Body of pancreas (tissue), 4 donors: Measurements from ENCODE around the gene HADH. TPM values are rescaled to one million over a fixed set of nuclear protein-coding genes. Genes with fewer than 3 reads are reported as not detected.
A peak's percentile ranks its signal among the peaks of the same experiment; 100 is the strongest.

Experiments used
- ATAC-seq: fragments of 150-250 bp; one replicate; pipeline ENCODE4 v1.9.1; 2016
- DNase-seq, 4 donors: peaks; one replicate each; pipeline ENCODE4 v3.0.0-alpha.2; 2019
- H3K27ac ChIP-seq, 4 donors: fragments of 200-600 bp; sonication (generic); 1 replicate in 3 of 4; 2 replicates in 1 of 4; pipeline versions ENCODE4 v1.5.1 to v1.6.1; 2016 to 2019; ENCODE audit warnings: mild to moderate bottlenecking in 1 of 4, mixed read lengths in 1 of 4, moderate library complexity in 1 of 4
- H3K27me3 ChIP-seq, 2 donors: fragments of 200-600 bp; sonication (generic); one replicate each; pipeline ENCODE4 v1.6.0; 2016; ENCODE audit warnings: mild to moderate bottlenecking in 1 of 2
- H3K36me3 ChIP-seq, 2 donors: fragments of 200-600 bp; sonication (generic); replicated peaks in 1 of 2; 2 replicates each; pipeline ENCODE4 v1.5.1; 2016; ENCODE audit warnings: low read depth in 2 of 2; ENCODE audit not compliant: insufficient read depth in 1 of 2
- H3K4me1 ChIP-seq: fragments of 200-600 bp; sonication (generic); one replicate; pipeline ENCODE4 v1.6.0; 2016
- H3K4me3 ChIP-seq, 2 donors: fragments of 200-600 bp; sonication (generic); 1 replicate in 1 of 2; 2 replicates in 1 of 2; pipeline ENCODE4 v1.5.1; 2016 to 2019
- H3K9me3 ChIP-seq, 3 donors: fragments of 200-600 bp; sonication (generic); 1 replicate in 2 of 3; 2 replicates in 1 of 3; pipeline ENCODE4 v1.5.1; 2016
- CTCF ChIP-seq, 7 experiments: fragments of 450-650 bp in 4 of 7; fragments of 200-600 bp in 3 of 7; sonication (generic) in 3 of 7; IDR thresholded peaks; one replicate each; pipeline ENCODE4 v1.5.1; 2016 to 2019; ENCODE audit warnings: antibody characterized with exemption in 7 of 7
- POLR2A ChIP-seq, 3 donors: fragments of 450-650 bp; IDR thresholded peaks; one replicate each; pipeline ENCODE4 v1.6.1; 2016; ENCODE audit warnings: antibody characterized with exemption in 3 of 3, mild to moderate bottlenecking in 2 of 3
- WGBS, 2 donors: methylation state at CpG; one replicate each; pipeline ENCODE4 v1.1.5; 2017; 5-methylcytosine and 5-hydroxymethylcytosine counted together
- intact Hi-C: fragments of 100-400 bp; cut with DNase I; formaldehyde crosslinking; loops from one replicate; pipeline ENCODE4 v1.15.1; 2023
- total RNA-seq, 2 donors: library from RNA; depleted of rRNA; stranded (reverse); fragments of >200 nt; gene quantifications; one replicate each; pipeline ENCODE4 v1.1.0, GENCODE V29; 2016

Gene HADH
- total RNA-seq, 2 donors from 2014 or later = 23.9 to 34.6 TPM

DNA sequence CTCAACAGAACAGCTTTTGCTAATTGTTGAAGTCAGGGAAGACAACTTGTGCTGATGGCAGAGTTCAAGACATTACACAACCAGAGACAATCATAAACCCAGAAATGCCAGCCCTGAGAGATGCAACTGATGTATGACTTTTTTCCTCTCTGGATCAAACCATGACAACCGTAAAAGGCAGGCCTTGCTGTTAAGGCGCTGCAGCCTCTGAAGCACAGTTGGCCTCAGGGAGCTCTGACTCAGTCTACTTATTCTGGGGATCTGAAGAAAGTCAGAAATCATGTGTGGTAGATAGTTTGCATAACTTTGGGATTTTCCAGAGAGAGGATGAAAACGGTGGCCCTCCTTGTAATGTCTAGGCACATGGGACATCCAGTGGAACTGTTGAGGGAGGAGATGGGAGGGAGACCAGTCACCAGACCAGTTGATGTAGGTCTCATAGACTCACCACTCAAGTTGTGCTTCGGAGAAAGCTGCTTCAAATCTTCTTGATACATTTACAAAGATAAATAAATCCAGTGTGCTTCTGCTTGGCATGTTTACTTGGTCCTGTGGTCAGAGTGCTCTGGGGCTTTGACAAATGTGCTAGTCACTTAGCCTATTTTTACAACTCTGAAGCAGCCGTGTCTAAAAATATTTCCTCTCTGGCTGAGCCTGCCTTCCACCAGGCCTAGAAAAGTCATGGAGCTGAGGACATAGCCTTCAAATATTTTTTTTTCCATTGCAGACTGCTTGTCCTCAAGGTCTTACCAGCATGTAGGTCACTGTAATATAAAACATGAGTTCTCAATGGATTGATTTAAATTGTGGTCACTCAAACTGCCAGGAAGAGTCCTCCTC lies 7.5 kb downstream of the HADH start:
- WGBS, 2 donors = 57 to 66% methylated on average over 5 of the region's 5 CpGs
- TF ChIP-seq CTCF (IDR thresholded peaks at IDR 0.05) = no peak
- Histone ChIP-seq H3K27ac (no peak overlapping the region), H3K4me1 (peaks cover 35% of the 10 kb centered on the region), H3K4me3 (no peak overlapping the region), H3K9me3 (no peaks in the 10 kb centered on the region), H3K27me3 (no peaks in the 10 kb centered on the region), H3K36me3 (no peaks in the 10 kb centered on the region)
- ATAC-seq (peak; percentile 49), DNase-seq (peak in 1 of 4 donors; percentile 46)
- intact Hi-C loops = no loop called here

DNA sequence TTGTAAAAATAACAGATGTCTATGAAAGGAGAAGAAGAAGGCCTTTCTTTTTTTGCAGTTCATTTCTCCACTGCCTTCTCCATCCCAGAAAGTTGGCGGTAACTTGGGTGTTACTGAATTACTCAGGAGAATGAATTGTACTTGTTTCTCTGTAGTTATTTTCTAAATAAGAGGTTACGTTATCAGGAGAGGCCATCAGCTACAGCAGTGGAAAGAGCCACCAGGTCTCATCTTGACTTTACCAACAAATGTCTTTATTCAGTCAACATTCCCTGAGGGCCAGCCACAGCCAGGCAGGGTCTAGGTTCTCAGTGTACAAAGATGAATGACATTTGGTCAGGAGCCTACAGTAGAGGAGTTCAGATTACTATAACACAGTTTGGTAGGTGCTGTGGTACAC lies 8.1 kb downstream of the HADH start:
- intact Hi-C loops = no loop called here
- Histone ChIP-seq H3K4me3 (no peak overlapping the region), H3K4me1 (peaks cover 29% of the 10 kb centered on the region), H3K27me3 (no peaks in the 10 kb centered on the region), H3K9me3 (no peaks in the 10 kb centered on the region), H3K36me3 (no peaks in the 10 kb centered on the region), H3K27ac (peak overlapping the region in 2 of 4 donors; percentile 7 to 31)
- TF ChIP-seq CTCF (IDR thresholded peaks at IDR 0.05) (no peak), POLR2A (IDR thresholded peaks at IDR 0.05) (no peak)
- 89 to 100% methylated on average over 2 of the region's 2 CpGs for WGBS, 2 donors
- ATAC-seq (no peak), DNase-seq (no peak)

- H3K9me3 ChIP-seq = no peaks in the 10 kb centered on the region
- H3K4me1 ChIP-seq = peaks cover 7% of the 10 kb centered on the region
- no peak overlapping the region for H3K4me3 ChIP-seq
- WGBS, 2 donors = 82 to 84% methylated on average over 2 of the region's 2 CpGs
- intact Hi-C loops = no loop called here
- H3K27me3 ChIP-seq = no peaks in the 10 kb centered on the region
- H3K27ac ChIP-seq = no peak overlapping the region
- no peaks in the 10 kb centered on the region for H3K36me3 ChIP-seq
- no peak for TF ChIP-seq CTCF (IDR thresholded peaks at IDR 0.05)
- DNase-seq = no peak
- ATAC-seq = no peak
Observed at GRCh38 chr4:107999932-108000539, 10.3 kb downstream of the HADH start.

GRCh38 chr4:108001540-108002135 lies 11.9 kb downstream of the HADH start:
- no peaks in the 10 kb centered on the region for H3K27me3 ChIP-seq
- no peak overlapping the region for H3K27ac ChIP-seq
- no peak for DNase-seq
- peaks cover 7% of the 10 kb centered on the region for H3K4me1 ChIP-seq
- no peak for TF ChIP-seq POLR2A (IDR thresholded peaks at IDR 0.05)
- ATAC-seq = no peak
- 92 to 96% methylated on average over 3 of the region's 3 CpGs for WGBS, 2 donors
- intact Hi-C loops = no loop called here
- H3K36me3 ChIP-seq = no peaks in the 10 kb centered on the region
- no peaks in the 10 kb centered on the region for H3K9me3 ChIP-seq
- no peak overlapping the region for H3K4me3 ChIP-seq

GRCh38 chr4:108003982-108004515 lies 14.4 kb downstream of the HADH start:
- H3K27ac ChIP-seq = no peak overlapping the region
- 81 to 93% methylated on average over 3 to 4 of the region's 4 CpGs for WGBS, 2 donors
- intact Hi-C loops = no loop called here
- no peaks in the 10 kb centered on the region for H3K4me1 ChIP-seq
- no peaks in the 10 kb centered on the region for H3K9me3 ChIP-seq
- TF ChIP-seq CTCF (IDR thresholded peaks at IDR 0.05) (no peak), POLR2A (IDR thresholded peaks at IDR 0.05) (no peak)
- DNase-seq (no peak), ATAC-seq (no peak)
- H3K36me3 ChIP-seq = no peaks in the 10 kb centered on the region
- no peak overlapping the region for H3K4me3 ChIP-seq
- no peaks in the 10 kb centered on the region for H3K27me3 ChIP-seq
